Ovary (tissue), 9 donors: Measurements from ENCODE around the gene GULP1. TPM values are rescaled to one million over a fixed set of nuclear protein-coding genes. Genes with fewer than 3 reads are reported as not detected.

Source experiments
- DNase-seq, 5 donors: peaks; one replicate each; pipeline ENCODE4 v3.0.0-alpha.2; 2019 to 2020
- H3K27ac ChIP-seq, 2 donors: fragments of 200-600 bp; one replicate each; pipeline versions ENCODE4 v1.5.1 to v1.8.0; 2019 to 2022
- H3K27me3 ChIP-seq: fragments of 200-600 bp; one replicate; pipeline ENCODE4 v1.8.0; 2022
- H3K36me3 ChIP-seq: fragments of 200-600 bp; sonication (generic); one replicate; pipeline ENCODE4 v1.5.1; 2019
- H3K4me1 ChIP-seq: one replicate; pipeline ENCODE4 v1.8.1; 2013; ENCODE audit warnings: mild to moderate bottlenecking, moderate library complexity; ENCODE audit not compliant: insufficient read depth
- H3K4me3 ChIP-seq: fragments of 200-600 bp; sonication (generic); one replicate; pipeline ENCODE4 v1.5.1; 2017
- H3K9me3 ChIP-seq, 2 donors: fragments of 200-600 bp in 1 of 2; sonication (generic) in 1 of 2; one replicate each; pipeline versions ENCODE4 v1.5.1 to v1.8.1; 2013 to 2019; ENCODE audit warnings: mild to moderate bottlenecking in 1 of 2, moderate library complexity in 1 of 2
- EP300 ChIP-seq: sonication (generic); formaldehyde crosslinking; IDR thresholded peaks from one replicate; pipeline ENCODE4 v1.6.1; 2017; ENCODE audit warnings: antibody characterized with exemption
- POLR2A ChIP-seq: fragments of 450-650 bp; IDR thresholded peaks from one replicate; pipeline ENCODE4 v1.6.1; 2017; ENCODE audit warnings: antibody characterized with exemption, mild to moderate bottlenecking, moderate library complexity
- WGBS, 3 donors: extraction: QIAGEN DNeasy Blood & Tissue Kit in 1 of 3; methylation state at CpG; one replicate each; pipeline versions ENCODE4 v1.1.5 to v1.1.7; 2013 to 2017; 5-methylcytosine and 5-hydroxymethylcytosine counted together
- intact Hi-C, 4 donors: fragments of 100-400 bp; cut with DNase I; formaldehyde crosslinking; loops; one replicate each; pipeline versions ENCODE4 v1.11.0 to v1.15.1; 2022 to 2023
- polyA plus RNA-seq, 2 donors: library from polyadenylated mRNA; stranded (reverse); fragments of 200-250 nt in 1 of 2; fragments of 350-450 nt in 1 of 2; fragmentation: Illumina TruSeq in 1 of 2; extraction: RNeasy Lipid Tissue Mini Kit (QIAGEN cat#74804) in 1 of 2; gene quantifications; one replicate each; pipeline ENCODE4 v1.2.3, GENCODE V29; 2013 to 2014
- total RNA-seq, 7 donors: library from RNA; depleted of rRNA in 2 of 7; stranded (reverse); fragments of >200 nt in 2 of 7; fragmentation: NEBNext Ultra II Directional in 3 of 7; extraction: Animal tissue kit (Norgen Biotek cat#: 25700) in 3 of 7; gene quantifications; one replicate each; pipeline versions ENCODE4 v1.1.0 to v1.2.4, GENCODE V29; 2016 to 2023
- TF ChIP-seq, protein P1 (sequence below), 3 donors: fragments of 450-650 bp in 2 of 3; fragments of 200-600 bp in 1 of 3; IDR thresholded peaks; one replicate each; pipeline versions ENCODE4 v1.5.1 to v1.8.0; 2016 to 2022; ENCODE audit warnings: antibody characterized with exemption in 3 of 3, mild to moderate bottlenecking in 1 of 3
- donor health status: DM: no; HTN: no; CAD: no; lungs with moderate emphysema.
- donor health status: DM: no; HTN: no; CAD: no.
- donor health status: Bipolar disorder and iron deficiency.
- donor health status: DM: yes; HTN: yes; CAD: no.
- donor health status: DM: no; HTN: no; CAD: no.
- donor health status: DM: yes; HTN: yes; CAD: no.

The GULP1 gene
- total and polyA plus RNA-seq, 9 donors = 22.3 to 57.7 (median 42.9) TPM

DNA sequence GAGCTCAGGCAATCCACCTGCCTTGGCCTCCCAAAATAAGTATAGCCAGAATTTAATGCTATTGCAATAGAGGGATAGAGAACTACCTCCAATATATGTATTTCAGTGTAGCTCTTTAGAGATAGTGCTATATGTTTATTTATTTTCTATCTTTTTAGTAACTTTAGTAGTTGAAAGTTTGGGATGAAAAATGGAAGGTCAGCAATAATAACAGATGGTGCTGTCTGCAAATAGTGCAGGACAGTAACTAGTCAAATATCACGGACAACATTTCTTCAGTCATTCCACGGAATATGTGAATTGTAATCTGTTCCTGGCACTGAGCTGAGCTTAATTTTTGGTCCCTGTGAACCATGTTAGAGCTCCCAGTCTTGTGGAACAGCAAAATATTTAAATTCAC is 43.2 kb upstream of the GULP1 start:
- H3K9me3 ChIP-seq = peaks cover 0 to 3% of the 10 kb centered on the region in 2 donors
- no peaks in the 10 kb centered on the region for H3K36me3 ChIP-seq
- WGBS, 3 donors = 90 to 95% (median 91%) methylated on average over 2 of the region's 2 CpGs
- H3K4me1 ChIP-seq = no peaks in the 10 kb centered on the region
- no peak overlapping the region for H3K27ac ChIP-seq
- H3K27me3 ChIP-seq = no peaks in the 10 kb centered on the region
- intact Hi-C loops = no loop called here
- H3K4me3 ChIP-seq = no peak overlapping the region
- TF ChIP-seq EP300 (no peak), POLR2A (no peak)
- TF ChIP-seq, protein P1, sequence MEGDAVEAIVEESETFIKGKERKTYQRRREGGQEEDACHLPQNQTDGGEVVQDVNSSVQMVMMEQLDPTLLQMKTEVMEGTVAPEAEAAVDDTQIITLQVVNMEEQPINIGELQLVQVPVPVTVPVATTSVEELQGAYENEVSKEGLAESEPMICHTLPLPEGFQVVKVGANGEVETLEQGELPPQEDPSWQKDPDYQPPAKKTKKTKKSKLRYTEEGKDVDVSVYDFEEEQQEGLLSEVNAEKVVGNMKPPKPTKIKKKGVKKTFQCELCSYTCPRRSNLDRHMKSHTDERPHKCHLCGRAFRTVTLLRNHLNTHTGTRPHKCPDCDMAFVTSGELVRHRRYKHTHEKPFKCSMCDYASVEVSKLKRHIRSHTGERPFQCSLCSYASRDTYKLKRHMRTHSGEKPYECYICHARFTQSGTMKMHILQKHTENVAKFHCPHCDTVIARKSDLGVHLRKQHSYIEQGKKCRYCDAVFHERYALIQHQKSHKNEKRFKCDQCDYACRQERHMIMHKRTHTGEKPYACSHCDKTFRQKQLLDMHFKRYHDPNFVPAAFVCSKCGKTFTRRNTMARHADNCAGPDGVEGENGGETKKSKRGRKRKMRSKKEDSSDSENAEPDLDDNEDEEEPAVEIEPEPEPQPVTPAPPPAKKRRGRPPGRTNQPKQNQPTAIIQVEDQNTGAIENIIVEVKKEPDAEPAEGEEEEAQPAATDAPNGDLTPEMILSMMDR (IDR thresholded peaks at IDR 0.05) = no peak
- no peak for DNase-seq

DNA sequence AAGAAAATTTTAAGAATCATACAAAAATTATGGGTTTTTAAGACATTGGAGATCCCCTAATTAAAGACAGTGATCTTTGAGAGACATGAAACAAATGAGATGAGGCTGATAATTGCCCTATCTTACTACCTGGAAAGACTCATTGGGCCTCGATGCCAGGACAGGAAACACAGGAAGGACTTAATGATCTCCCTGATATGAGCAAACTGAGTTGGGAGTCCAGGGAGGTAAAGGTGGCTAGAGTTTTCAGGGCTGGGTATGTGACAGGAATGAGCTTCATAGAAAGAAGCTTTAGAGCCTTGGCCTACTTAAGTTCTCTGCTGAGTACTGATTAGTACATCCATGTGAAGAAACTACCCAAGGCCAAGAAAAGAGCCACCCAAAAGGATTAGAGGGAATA is 40.6 kb upstream of the GULP1 start:
- Histone ChIP-seq H3K4me3 (no peak overlapping the region), H3K27me3 (no peaks in the 10 kb centered on the region), H3K27ac (no peak overlapping the region), H3K36me3 (no peaks in the 10 kb centered on the region), H3K9me3 (peaks cover 0 to 3% of the 10 kb centered on the region in 2 donors), H3K4me1 (no peaks in the 10 kb centered on the region)
- 79 to 84% (median 82%) methylated on average over 1 of the region's 1 CpG for WGBS, 3 donors
- intact Hi-C loops = no loop called here
- TF ChIP-seq, protein P1 (IDR thresholded peaks at IDR 0.05) = no peak
- TF ChIP-seq POLR2A (no peak), EP300 (no peak)
- DNase-seq = no peak

DNA sequence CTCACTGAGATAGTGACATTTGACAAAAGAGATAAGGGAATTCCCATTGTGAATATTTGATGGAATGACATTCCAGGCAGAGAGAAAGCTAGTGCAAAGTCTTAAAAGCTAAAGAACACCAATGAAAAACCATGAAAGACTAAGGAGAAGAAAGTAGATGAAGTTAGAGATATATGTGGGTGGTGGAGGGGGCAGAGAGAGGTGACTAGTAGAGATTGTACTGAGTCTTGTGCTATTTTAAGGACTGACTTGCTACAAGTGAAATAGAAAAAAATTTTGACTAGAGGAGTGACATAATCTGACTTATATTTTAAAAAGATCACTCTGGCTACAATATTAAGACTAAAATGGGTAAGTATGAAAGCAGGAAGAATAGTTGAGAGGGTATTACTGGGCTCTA is 35.3 kb upstream of the GULP1 start:
- Histone ChIP-seq H3K27me3 (no peaks in the 10 kb centered on the region), H3K4me1 (no peaks in the 10 kb centered on the region), H3K27ac (no peak overlapping the region), H3K4me3 (no peak overlapping the region), H3K9me3 (no peaks in the 10 kb centered on the region), H3K36me3 (no peaks in the 10 kb centered on the region)
- intact Hi-C loops = no loop called here
- TF ChIP-seq, protein P1 (IDR thresholded peaks at IDR 0.05) = no peak
- TF ChIP-seq EP300 (no peak), POLR2A (no peak)
- DNase-seq = no peak

DNA sequence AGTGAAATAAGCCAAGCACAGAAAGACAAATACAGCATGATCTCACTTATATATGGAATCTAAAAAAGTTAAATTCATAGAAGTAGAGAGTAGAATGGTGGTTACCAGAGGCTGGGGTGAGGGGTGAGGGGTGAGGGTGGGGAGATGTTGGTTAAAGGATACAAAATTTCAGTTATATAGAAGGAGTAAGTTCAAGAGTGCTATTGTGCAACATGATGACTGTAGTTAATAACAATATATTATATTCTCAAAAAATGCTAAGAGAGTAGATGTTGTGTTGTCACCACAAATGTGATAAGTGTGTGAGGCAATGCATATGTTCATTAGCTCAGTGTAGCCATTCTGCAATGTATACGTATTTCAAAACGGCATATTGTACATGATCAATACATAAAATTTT is 26.4 kb upstream of the GULP1 start:
- H3K9me3 ChIP-seq = no peaks in the 10 kb centered on the region
- 87 to 96% (median 90%) methylated on average over 2 of the region's 2 CpGs for WGBS, 3 donors

More for the DNA sequence above, 26.4 kb upstream of the GULP1 start:
- Histone ChIP-seq H3K4me3 (no peak overlapping the region), H3K27ac (no peak overlapping the region), H3K4me1 (no peaks in the 10 kb centered on the region), H3K27me3 (no peaks in the 10 kb centered on the region), H3K36me3 (no peaks in the 10 kb centered on the region)
- DNase-seq = no peak
- intact Hi-C loops = no loop called here
- TF ChIP-seq POLR2A (no peak), EP300 (no peak)
- TF ChIP-seq, protein P1 (IDR thresholded peaks at IDR 0.05) = no peak
